GM06990 (cell line): ENCODE measurements around the gene THPO.
A peak's percentile ranks its signal among the peaks of the same experiment; 100 is the strongest.
"Not testable (repeated sequence)": the region's sequence is repeated elsewhere in the genome, so short reads cannot be mapped to it uniquely, and the experiment has no call there.

Experiments used
- DNase-seq: peaks from one replicate; pipeline ENCODE4 v3.0.0-alpha.2; 2011; ENCODE audit not compliant: insufficient read length; ENCODE audit errors: extremely low read depth
- H3K27me3 ChIP-seq: replicated peaks from 2 replicates; pipeline ENCODE4 v1.6.0; 2011; ENCODE audit warnings: low read length; ENCODE audit not compliant: control insufficient read depth, insufficient read depth
- H3K36me3 ChIP-seq: 2 replicates; pipeline ENCODE4 v1.5.1; 2011; ENCODE audit warnings: low read length; ENCODE audit not compliant: control insufficient read depth, insufficient read depth
- H3K4me3 ChIP-seq: replicated peaks from 2 replicates; pipeline ENCODE4 v1.5.1; 2011; ENCODE audit warnings: low read depth, mild to moderate bottlenecking, control low read depth, low read length
- CTCF ChIP-seq: IDR thresholded peaks from 2 replicates; pipeline ENCODE4 v1.5.1; 2011; ENCODE audit warnings: low read length, control low read depth, mild to moderate bottlenecking, inconsistent platforms; ENCODE audit not compliant: insufficient read depth, poor library complexity, severe bottlenecking

The THPO gene

GRCh38 chr3:184341925-184342324 is 36.1 kb downstream of the THPO start:
- Histone ChIP-seq H3K27me3 (no peaks in the 10 kb centered on the region), H3K4me3 (no peak overlapping the region), H3K36me3 (no peaks in the 10 kb centered on the region; the same call in 1 of the 2 replicates)
- no peak for DNase-seq
- TF ChIP-seq CTCF = no peak

DNA sequence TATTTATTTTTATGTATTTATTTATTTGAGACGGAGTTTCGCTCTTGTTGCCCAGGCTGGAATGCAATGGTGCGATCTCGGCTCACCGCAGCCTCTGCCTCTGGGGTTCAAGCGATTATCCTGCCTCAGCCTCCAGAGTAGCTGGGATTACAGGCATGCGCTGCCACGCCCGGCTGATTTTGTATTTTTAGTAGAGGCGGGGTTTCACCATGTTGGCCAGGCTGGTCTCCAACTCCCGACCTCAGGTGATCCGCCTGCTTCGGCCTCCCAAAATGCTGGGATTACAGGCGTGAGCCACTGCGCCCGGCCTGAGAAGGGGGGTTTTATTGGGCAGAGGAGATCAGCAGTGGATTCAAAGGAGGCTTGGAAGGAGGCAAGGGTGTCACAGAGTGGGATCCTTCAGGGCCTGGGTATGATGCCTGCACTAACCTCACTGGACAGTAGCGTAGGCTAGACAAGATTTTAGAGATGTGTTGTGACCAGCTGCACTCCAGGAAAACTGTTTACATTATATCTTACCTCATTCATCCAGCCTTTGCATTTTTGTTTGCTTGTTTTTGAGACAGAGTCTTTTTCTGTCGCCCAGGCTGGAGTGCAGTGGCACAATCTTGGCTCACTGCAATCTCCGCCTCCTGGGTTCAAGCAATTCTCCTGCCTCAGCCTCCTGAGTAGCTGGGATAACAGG is 38.4 kb downstream of the THPO start:
- DNase-seq, H3K4me3 ChIP-seq, H3K36me3 ChIP-seq, H3K27me3 ChIP-seq: not testable (repeated sequence)

DNA sequence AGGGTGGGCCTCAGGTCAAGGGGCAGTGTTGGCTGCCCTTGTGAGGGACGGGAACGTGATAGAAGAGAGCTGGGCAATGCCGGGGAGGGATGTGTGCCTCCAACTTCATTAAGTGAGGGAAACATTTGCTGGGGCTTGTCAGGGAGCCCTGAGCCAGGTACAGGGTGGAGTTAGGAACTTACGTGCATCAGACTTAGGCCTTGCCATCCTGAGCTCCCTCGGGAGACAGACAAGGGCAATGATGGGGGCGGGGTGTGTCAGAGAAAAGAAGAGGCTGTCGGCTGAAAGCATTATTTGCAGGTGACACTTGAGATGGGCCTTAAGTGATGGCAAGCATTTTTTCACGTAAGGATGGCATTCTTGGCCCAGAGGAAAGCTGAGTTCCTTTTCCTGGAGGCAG is 39.0 kb downstream of the THPO start:
- no peak for DNase-seq
- no peak for TF ChIP-seq CTCF
- H3K4me3 ChIP-seq = no peak overlapping the region
- no peaks in the 10 kb centered on the region for H3K27me3 ChIP-seq
- peaks cover 5% of the 10 kb centered on the region for H3K36me3 ChIP-seq

- Histone ChIP-seq H3K36me3 (peaks cover 8% of the 10 kb centered on the region), H3K4me3 (no peak overlapping the region), H3K27me3 (no peaks in the 10 kb centered on the region)
- DNase-seq = no peak
- no peak for TF ChIP-seq CTCF
Observed at GRCh38 chr3:184338511-184338945, 39.5 kb downstream of the THPO start.

- no peak for TF ChIP-seq CTCF
- no peak overlapping the region for H3K4me3 ChIP-seq
- DNase-seq = no peak
- peaks cover 9% of the 10 kb centered on the region for H3K36me3 ChIP-seq
- H3K27me3 ChIP-seq = no peaks in the 10 kb centered on the region
Observed at GRCh38 chr3:184337981-184338380, 40.0 kb downstream of the THPO start.

DNA sequence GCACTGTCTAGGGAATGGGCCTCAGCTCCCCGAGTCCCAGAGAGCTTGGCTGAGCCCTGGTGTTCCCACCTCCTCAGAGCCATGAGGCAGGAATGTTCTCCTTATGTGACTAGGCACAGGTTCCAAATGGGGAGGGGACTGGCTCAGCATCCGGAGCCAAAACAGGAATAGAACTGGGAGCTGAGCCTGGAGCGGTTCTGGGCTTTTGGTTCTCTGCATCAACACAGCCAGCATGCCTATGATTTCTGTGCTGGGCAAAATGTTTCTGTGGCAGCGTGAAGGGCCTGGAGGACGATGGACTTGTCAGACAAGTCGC is 40.6 kb downstream of the THPO start, which contains the start of gene FAM131A:
TSS of gene FAM131A (plus strand) at position 202 of the 316 bp plus-strand sequence. CDS start at position 233, 31 bp downstream.
- H3K4me3 ChIP-seq = peak within 1 kb of the TSS; percentile 72
- no peaks in the 10 kb centered on the region for H3K27me3 ChIP-seq
- DNase-seq = no peak
- no peak for TF ChIP-seq CTCF
- peaks cover 13% of the 10 kb centered on the region for H3K36me3 ChIP-seq
